ENCODE measurements around the gene CLDN7. TPM values are rescaled to one million over a fixed set of nuclear protein-coding genes. Genes with fewer than 3 reads are reported as not detected.

CLDN7 gene
- total and polyA plus RNA-seq, 2 experiments from 2014 or later, result 197 to 341 TPM

DNA sequence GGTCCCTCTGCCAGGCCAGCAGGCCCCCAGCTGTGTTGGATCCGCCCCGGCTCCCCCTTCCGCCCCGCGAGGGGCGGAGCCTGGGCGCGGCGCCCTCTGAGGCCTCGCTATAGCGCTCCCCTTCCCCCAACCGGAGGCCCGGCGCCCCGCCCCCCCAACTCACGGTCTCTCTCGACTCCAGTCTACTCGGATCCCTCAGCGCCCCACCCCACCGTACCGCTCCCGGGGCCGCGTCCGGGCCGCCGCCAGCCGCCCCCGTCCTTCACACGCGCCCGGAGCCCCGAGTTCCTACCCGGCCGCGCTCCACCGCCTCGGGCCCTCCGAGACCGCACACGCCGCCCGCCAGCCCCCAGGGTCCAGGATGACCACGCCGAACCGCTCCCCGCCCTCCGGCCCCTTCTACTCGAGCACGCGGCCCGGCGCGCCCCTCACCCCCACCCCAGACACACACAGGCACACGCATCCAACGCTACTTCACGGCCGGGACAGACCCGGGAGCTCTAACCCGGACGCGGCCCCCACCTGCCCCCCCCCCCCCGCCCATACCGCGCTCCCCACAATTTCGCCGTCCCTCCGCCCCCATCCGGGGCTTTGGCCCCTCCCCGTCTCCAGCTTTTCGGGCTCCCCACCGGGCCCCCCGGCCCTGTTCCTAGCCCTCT lies 24.4 kb downstream of the CLDN7 start:
- Histone ChIP-seq H3K4me3 (peak overlapping the region; percentile 65), H3K79me2 (peaks cover 75% of the 10 kb centered on the region), H3K9me2 (replicated peaks; ENCODE audit: insufficient read depth) (no peaks in the 10 kb centered on the region), H2AFZ (no peak overlapping the region), H4K20me1 (ENCODE audit: insufficient read depth, poor library complexity, severe bottlenecking) (peaks cover 3% of the 10 kb centered on the region), H3K36me3 (replicated peaks; ENCODE audit: insufficient read depth, low read depth) (no peaks in the 10 kb centered on the region), H3K9me3 (ENCODE audit: low read depth) (no peaks in the 10 kb centered on the region), H3K4me2 (peak overlapping the region; percentile 92), H3K27ac (peak overlapping the region; percentile 98), H3K4me1 (ENCODE audit: insufficient read depth) (peaks cover 27% of the 10 kb centered on the region), H3K27me3 (no peaks in the 10 kb centered on the region)
- WGBS (ENCODE audit: low lambda C conversion rate, missing lambda C conversion rate), result no CpG with 5 or more reads among the region's 73 CpGs
- TF ChIP-seq EZH2phosphoT487 (IDR thresholded peaks at IDR 0.05; ENCODE audit: low read depth, severe bottlenecking, unreplicated experiment), result no peak
- DNase-seq (ENCODE audit: low spot score), result peak; percentile 92

DNA sequence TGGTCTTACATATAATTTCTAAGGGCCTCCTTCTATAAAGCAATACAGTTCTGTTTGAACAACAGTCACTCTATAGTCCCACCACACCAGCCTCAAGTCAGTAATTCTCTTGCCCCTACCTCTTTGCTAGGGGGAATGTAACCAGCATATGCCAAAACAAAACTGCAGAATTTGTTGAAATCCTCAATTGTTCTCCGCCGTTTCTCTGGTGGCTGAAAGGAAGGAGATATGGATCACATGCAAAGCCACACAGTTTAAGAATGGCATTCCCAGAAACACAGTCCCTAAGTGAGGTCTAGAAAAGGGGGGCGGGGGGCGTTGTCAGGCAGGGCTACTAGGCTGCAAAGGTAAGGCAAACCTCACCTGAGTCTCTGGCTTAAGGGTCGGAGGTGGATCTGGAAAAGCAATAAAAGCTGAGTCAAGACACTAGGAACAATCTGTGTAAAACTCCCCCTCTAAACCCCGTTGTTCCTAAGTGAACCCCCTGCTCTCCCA lies 25.0 kb downstream of the CLDN7 start:
- Histone ChIP-seq H3K79me2 (peaks cover 81% of the 10 kb centered on the region), H3K9me2 (replicated peaks; ENCODE audit: insufficient read depth) (no peaks in the 10 kb centered on the region), H3K4me3 (peak overlapping the region; percentile 65), H3K4me2 (peak overlapping the region; percentile 92), H2AFZ (no peak overlapping the region), H3K27me3 (no peaks in the 10 kb centered on the region), H3K4me1 (ENCODE audit: insufficient read depth) (peaks cover 31% of the 10 kb centered on the region), H4K20me1 (ENCODE audit: insufficient read depth, poor library complexity, severe bottlenecking) (peaks cover 8% of the 10 kb centered on the region), H3K9me3 (ENCODE audit: low read depth) (no peaks in the 10 kb centered on the region), H3K27ac (peak overlapping the region; percentile 98), H3K36me3 (replicated peaks; ENCODE audit: insufficient read depth, low read depth) (no peaks in the 10 kb centered on the region)
- TF ChIP-seq, protein P1, sequence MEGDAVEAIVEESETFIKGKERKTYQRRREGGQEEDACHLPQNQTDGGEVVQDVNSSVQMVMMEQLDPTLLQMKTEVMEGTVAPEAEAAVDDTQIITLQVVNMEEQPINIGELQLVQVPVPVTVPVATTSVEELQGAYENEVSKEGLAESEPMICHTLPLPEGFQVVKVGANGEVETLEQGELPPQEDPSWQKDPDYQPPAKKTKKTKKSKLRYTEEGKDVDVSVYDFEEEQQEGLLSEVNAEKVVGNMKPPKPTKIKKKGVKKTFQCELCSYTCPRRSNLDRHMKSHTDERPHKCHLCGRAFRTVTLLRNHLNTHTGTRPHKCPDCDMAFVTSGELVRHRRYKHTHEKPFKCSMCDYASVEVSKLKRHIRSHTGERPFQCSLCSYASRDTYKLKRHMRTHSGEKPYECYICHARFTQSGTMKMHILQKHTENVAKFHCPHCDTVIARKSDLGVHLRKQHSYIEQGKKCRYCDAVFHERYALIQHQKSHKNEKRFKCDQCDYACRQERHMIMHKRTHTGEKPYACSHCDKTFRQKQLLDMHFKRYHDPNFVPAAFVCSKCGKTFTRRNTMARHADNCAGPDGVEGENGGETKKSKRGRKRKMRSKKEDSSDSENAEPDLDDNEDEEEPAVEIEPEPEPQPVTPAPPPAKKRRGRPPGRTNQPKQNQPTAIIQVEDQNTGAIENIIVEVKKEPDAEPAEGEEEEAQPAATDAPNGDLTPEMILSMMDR (IDR thresholded peaks at IDR 0.05; ENCODE audit: poor library complexity), result no peak
- TF ChIP-seq EZH2 (IDR thresholded peaks at IDR 0.05; ENCODE audit: borderline replicate concordance) (no peak), EZH2phosphoT487 (IDR thresholded peaks at IDR 0.05; ENCODE audit: low read depth, severe bottlenecking, unreplicated experiment) (no peak)
- 39% methylated on average over 6 of the region's 6 CpGs for WGBS (ENCODE audit: low lambda C conversion rate, missing lambda C conversion rate)
- DNase-seq (ENCODE audit: low spot score), result no peak

DNA sequence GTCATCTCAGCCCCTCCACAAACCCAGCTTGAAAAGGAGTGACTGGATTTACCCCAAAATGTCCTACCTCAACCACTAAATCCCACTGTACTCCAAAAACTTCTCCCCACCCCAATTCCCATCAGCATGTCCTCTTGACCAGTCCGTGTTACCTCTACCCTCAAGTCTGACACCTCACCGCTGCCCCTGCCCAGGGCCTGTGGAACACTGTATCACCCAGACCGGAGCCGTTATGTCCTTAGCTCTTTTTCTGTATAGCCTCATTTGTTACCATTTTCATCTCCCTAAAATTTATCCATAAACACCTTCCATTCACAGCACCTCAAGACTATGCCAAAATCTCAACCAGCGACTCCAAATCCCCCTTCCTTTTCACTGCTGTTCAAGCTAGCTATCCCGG lies 25.5 kb downstream of the CLDN7 start:
- H3K36me3 ChIP-seq (replicated peaks; ENCODE audit: insufficient read depth, low read depth), result no peaks in the 10 kb centered on the region
- H2AFZ ChIP-seq, result no peak overlapping the region
- no peak for TF ChIP-seq EZH2phosphoT487 (IDR thresholded peaks at IDR 0.05; ENCODE audit: low read depth, severe bottlenecking, unreplicated experiment)
- no peak overlapping the region for H3K4me3 ChIP-seq
- H3K4me2 ChIP-seq, result peak overlapping the region; percentile 92
- no peak for DNase-seq (ENCODE audit: low spot score)
- H3K4me1 ChIP-seq (ENCODE audit: insufficient read depth), result peaks cover 35% of the 10 kb centered on the region
- H3K27me3 ChIP-seq, result no peaks in the 10 kb centered on the region
- H3K9me3 ChIP-seq (ENCODE audit: low read depth), result no peaks in the 10 kb centered on the region
- peaks cover 13% of the 10 kb centered on the region for H4K20me1 ChIP-seq (ENCODE audit: insufficient read depth, poor library complexity, severe bottlenecking)
- peaks cover 84% of the 10 kb centered on the region for H3K79me2 ChIP-seq
- peak overlapping the region; percentile 98 for H3K27ac ChIP-seq
- no peaks in the 10 kb centered on the region for H3K9me2 ChIP-seq (replicated peaks; ENCODE audit: insufficient read depth)
- 86% methylated on average over 6 of the region's 6 CpGs for WGBS (ENCODE audit: low lambda C conversion rate, missing lambda C conversion rate)

DNA sequence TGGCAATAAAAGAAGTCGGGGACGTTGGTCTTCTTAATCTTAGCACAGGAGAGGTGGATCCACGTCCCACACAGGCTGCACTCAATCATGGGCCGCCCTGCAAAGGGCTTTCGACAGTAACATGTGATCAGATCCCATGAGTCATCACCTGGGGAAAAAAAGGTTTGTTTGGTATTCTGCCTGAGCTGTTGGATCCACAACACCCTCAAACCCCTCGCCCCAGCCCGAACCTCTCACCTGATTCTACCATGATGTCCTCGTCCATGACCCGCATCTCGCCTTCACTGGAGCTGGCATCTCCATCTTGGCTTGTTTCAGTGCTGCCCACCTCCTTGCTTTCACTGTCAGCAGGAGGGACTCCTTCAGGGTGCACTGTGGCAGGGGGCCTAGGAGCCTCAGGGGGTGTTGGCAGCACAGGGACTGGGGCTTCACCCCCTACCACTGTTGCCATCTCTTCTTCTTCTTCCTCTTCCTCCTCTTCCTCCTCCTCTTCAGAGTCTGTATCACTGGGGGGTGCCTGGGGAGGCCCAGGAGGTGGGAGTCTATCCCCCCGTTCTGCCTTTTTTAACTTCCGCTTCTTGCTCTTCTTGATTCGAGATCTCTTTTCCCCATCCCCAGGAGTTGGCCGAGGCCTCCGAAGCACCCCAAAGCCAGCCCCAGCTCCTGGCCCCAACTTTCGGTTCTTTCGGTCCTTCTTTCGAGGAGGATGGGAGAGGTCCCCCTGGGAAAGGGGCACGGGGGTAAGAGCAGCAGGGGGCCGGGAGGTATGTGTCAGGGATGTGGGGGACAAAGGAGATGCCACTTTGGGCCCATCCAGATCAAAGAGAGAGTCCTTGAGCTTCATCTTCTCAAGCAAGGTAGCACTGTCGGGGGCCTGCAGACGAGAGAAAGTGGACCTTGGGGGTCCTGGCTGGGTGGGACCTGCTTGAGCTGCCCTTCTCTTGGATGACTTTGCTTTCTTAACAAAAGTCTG lies 26.3 kb downstream of the CLDN7 start:
- WGBS (ENCODE audit: low lambda C conversion rate, missing lambda C conversion rate), result 84% methylated on average over 22 of the region's 22 CpGs
- peak overlapping the region; percentile 92 for H3K4me2 ChIP-seq

More for the DNA sequence above, 26.3 kb downstream of the CLDN7 start:
- no peak overlapping the region for H3K4me3 ChIP-seq
- no peak overlapping the region for H2AFZ ChIP-seq
- H4K20me1 ChIP-seq (ENCODE audit: insufficient read depth, poor library complexity, severe bottlenecking), result peaks cover 21% of the 10 kb centered on the region
- H3K36me3 ChIP-seq (replicated peaks; ENCODE audit: insufficient read depth, low read depth), result no peaks in the 10 kb centered on the region
- DNase-seq (ENCODE audit: low spot score), result peak; percentile 73
- no peaks in the 10 kb centered on the region for H3K9me3 ChIP-seq (ENCODE audit: low read depth)
- peaks cover 40% of the 10 kb centered on the region for H3K4me1 ChIP-seq (ENCODE audit: insufficient read depth)
- peaks cover 84% of the 10 kb centered on the region for H3K79me2 ChIP-seq
- no peaks in the 10 kb centered on the region for H3K27me3 ChIP-seq
- H3K9me2 ChIP-seq (replicated peaks; ENCODE audit: insufficient read depth), result no peaks in the 10 kb centered on the region
- H3K27ac ChIP-seq, result peak overlapping the region; percentile 97
- TF ChIP-seq EZH2 (IDR thresholded peaks at IDR 0.05; ENCODE audit: borderline replicate concordance), result no peak
- no peak for TF ChIP-seq EZH2phosphoT487 (IDR thresholded peaks at IDR 0.05; ENCODE audit: low read depth, severe bottlenecking, unreplicated experiment)
- TF ChIP-seq, protein P1 (IDR thresholded peaks at IDR 0.05; ENCODE audit: poor library complexity), result no peak
